Lung (tissue), 12 donors: ENCODE measurements around the gene TAF1D. TPM values are rescaled to one million over a fixed set of nuclear protein-coding genes. Genes with fewer than 3 reads are reported as not detected.

Source experiments
- ATAC-seq: fragments of 200-7000 bp; cut with Tn5 transposase; one replicate; pipeline ENCODE4 v1.9.1; 2020; ENCODE audit warnings: moderate number of reproducible peaks; ENCODE audit not compliant: insufficient read depth, low FRiP score
- DNase-seq, 3 donors: peaks; one replicate each; pipeline ENCODE4 v3.0.0-alpha.2; 2013 to 2017
- H3K27ac ChIP-seq, 2 donors: one replicate each; pipeline ENCODE4 v1.5.1; 2013; ENCODE audit warnings: mild to moderate bottlenecking in 2 of 2, moderate library complexity in 2 of 2, control low read depth in 1 of 2, inconsistent platforms in 1 of 2, low read depth in 1 of 2, low read length in 1 of 2
- H3K27me3 ChIP-seq, 3 donors: one replicate each; pipeline ENCODE4 v1.5.1; 2013; ENCODE audit warnings: low read length in 2 of 3; ENCODE audit not compliant: control insufficient read depth in 3 of 3, insufficient read depth in 3 of 3
- H3K36me3 ChIP-seq, 4 donors: one replicate each; pipeline ENCODE4 v1.5.1; 2013; ENCODE audit warnings: low read length in 4 of 4, mild to moderate bottlenecking in 1 of 4, moderate library complexity in 1 of 4; ENCODE audit not compliant: control insufficient read depth in 4 of 4, insufficient read depth in 4 of 4
- H3K4me1 ChIP-seq, 5 donors: one replicate each; pipeline ENCODE4 v1.5.1; 2013; ENCODE audit warnings: low read length in 5 of 5, mild to moderate bottlenecking in 2 of 5, moderate library complexity in 1 of 5; ENCODE audit not compliant: control insufficient read depth in 5 of 5, insufficient read depth in 5 of 5
- H3K4me3 ChIP-seq: one replicate; pipeline ENCODE4 v1.5.1; 2013; ENCODE audit warnings: mild to moderate bottlenecking, control low read depth, moderate library complexity
- H3K9ac ChIP-seq, 2 donors: one replicate each; pipeline ENCODE4 v1.5.1; 2013; ENCODE audit warnings: low read length in 2 of 2, control low read depth in 1 of 2; ENCODE audit not compliant: insufficient read depth in 1 of 2
- H3K9me3 ChIP-seq, 4 donors: one replicate each; pipeline ENCODE4 v1.5.1; 2013; ENCODE audit warnings: low read length in 3 of 4, mild to moderate bottlenecking in 1 of 4, moderate library complexity in 1 of 4; ENCODE audit not compliant: control insufficient read depth in 4 of 4, insufficient read depth in 3 of 4
- WGBS, 2 donors: extraction: QIAGEN DNeasy Blood & Tissue Kit; methylation state at CpG; one replicate each; pipeline ENCODE4 v1.1.7; 2013; 5-methylcytosine and 5-hydroxymethylcytosine counted together
- polyA plus RNA-seq, 2 donors: library from polyadenylated mRNA; stranded (reverse); fragments of 200-250 nt; gene quantifications; one replicate each; pipeline ENCODE4 v1.2.1, GENCODE V29; 2013
- total RNA-seq, 2 donors: library from RNA; depleted of rRNA in 1 of 2; stranded (reverse); fragments of >200 nt in 1 of 2; gene quantifications; one replicate each; pipeline ENCODE4 v1.2.1, GENCODE V29; 2014 to 2021
- TF ChIP-seq, protein P1 (sequence below): IDR thresholded peaks from 2 replicates; pipeline ENCODE4 v1.5.1; 2012; ENCODE audit warnings: mild to moderate bottlenecking; ENCODE audit errors: control extremely low read depth, extremely low read depth
- donor health status: control.
- donor health status: control.
- donor health status: Bipolar disorder and iron deficiency.
- donor health status: healthy.
- donor health status: DM: yes; HTN: yes; CAD: no.

TAF1D gene
- total and polyA plus RNA-seq, 4 donors = 58.1 to 315 (median 148) TPM

- H3K4me3 ChIP-seq = peak overlapping the region; percentile 47
- peak overlapping the region in 1 of 2 donors; percentile 60 for H3K27ac ChIP-seq
- WGBS, 2 donors = 6 to 16% methylated on average over 18 of the region's 18 CpGs
- no peaks in the 10 kb centered on the region for H3K9me3 ChIP-seq
- H3K9ac ChIP-seq = peak overlapping the region in 1 of 2 donors; percentile 90
- DNase-seq (peak; percentile 23 to 60 (median 35)), ATAC-seq (no peak)
- TF ChIP-seq, protein P1, sequence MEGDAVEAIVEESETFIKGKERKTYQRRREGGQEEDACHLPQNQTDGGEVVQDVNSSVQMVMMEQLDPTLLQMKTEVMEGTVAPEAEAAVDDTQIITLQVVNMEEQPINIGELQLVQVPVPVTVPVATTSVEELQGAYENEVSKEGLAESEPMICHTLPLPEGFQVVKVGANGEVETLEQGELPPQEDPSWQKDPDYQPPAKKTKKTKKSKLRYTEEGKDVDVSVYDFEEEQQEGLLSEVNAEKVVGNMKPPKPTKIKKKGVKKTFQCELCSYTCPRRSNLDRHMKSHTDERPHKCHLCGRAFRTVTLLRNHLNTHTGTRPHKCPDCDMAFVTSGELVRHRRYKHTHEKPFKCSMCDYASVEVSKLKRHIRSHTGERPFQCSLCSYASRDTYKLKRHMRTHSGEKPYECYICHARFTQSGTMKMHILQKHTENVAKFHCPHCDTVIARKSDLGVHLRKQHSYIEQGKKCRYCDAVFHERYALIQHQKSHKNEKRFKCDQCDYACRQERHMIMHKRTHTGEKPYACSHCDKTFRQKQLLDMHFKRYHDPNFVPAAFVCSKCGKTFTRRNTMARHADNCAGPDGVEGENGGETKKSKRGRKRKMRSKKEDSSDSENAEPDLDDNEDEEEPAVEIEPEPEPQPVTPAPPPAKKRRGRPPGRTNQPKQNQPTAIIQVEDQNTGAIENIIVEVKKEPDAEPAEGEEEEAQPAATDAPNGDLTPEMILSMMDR = no peak
- H3K27me3 ChIP-seq = no peaks in the 10 kb centered on the region
- peaks cover 7 to 47% (median 20%) of the 10 kb centered on the region in 4 donors for H3K36me3 ChIP-seq
- H3K4me1 ChIP-seq = peaks cover 5 to 19% (median 10%) of the 10 kb centered on the region in 5 donors
These were observed 1.1 kb downstream of the TAF1D start for GRCh38 chr11:93740031-93740729.

- peaks cover 11 to 58% (median 30%) of the 10 kb centered on the region in 4 donors for H3K36me3 ChIP-seq
- WGBS, 2 donors = 55 to 62% methylated on average over 6 of the region's 6 CpGs
- peaks cover 0 to 19% (median 10%) of the 10 kb centered on the region in 5 donors for H3K4me1 ChIP-seq
These were observed 2.6 kb downstream of the TAF1D start for GRCh38 chr11:93738647-93739081.

GRCh38 chr11:93737904-93738612 is 3.2 kb downstream of the TAF1D start:
- no peak overlapping the region for H3K4me3 ChIP-seq
- H3K4me1 ChIP-seq = peaks cover 0 to 19% (median 10%) of the 10 kb centered on the region in 5 donors
- no peak overlapping the region for H3K9ac ChIP-seq
- H3K27ac ChIP-seq = no peak overlapping the region
- H3K36me3 ChIP-seq = peaks cover 13 to 61% (median 35%) of the 10 kb centered on the region in 4 donors
- DNase-seq (no peak), ATAC-seq (no peak)
- WGBS, 2 donors = 50 to 51% methylated on average over 6 of the region's 6 CpGs
- H3K9me3 ChIP-seq = no peaks in the 10 kb centered on the region
- no peaks in the 10 kb centered on the region for H3K27me3 ChIP-seq
- TF ChIP-seq, protein P1 = no peak

More at GRCh38 chr11:93738647-93739081, 2.6 kb downstream of the TAF1D start:
- ATAC-seq (no peak), DNase-seq (no peak)
- TF ChIP-seq, protein P1 = no peak
- Histone ChIP-seq H3K27me3 (no peaks in the 10 kb centered on the region), H3K27ac (no peak overlapping the region), H3K4me3 (no peak overlapping the region), H3K9ac (peak overlapping the region in 1 of 2 donors; percentile 62), H3K9me3 (no peaks in the 10 kb centered on the region)
